GM15510 (cell line): ENCODE data around the gene PABPN1.

ENCODE experiments used
- POLR2A ChIP-seq: IDR thresholded peaks from 3 replicates; pipeline ENCODE4 v1.6.1; 2011; ENCODE audit warnings: borderline replicate concordance; ENCODE audit not compliant: insufficient read length; ENCODE audit errors: extremely low read depth

The PABPN1 gene

GRCh38 chr14:23345987-23346692 is 24.9 kb downstream of the PABPN1 start:
- TF ChIP-seq POLR2A: no peak

GRCh38 chr14:23346693-23347405 is 25.6 kb downstream of the PABPN1 start:
- TF ChIP-seq POLR2A: no peak

- no peak for TF ChIP-seq POLR2A
Observed at GRCh38 chr14:23347406-23348296, 26.4 kb downstream of the PABPN1 start.

- no peak for TF ChIP-seq POLR2A
Observed at GRCh38 chr14:23348297-23348655, 27.0 kb downstream of the PABPN1 start.

DNA sequence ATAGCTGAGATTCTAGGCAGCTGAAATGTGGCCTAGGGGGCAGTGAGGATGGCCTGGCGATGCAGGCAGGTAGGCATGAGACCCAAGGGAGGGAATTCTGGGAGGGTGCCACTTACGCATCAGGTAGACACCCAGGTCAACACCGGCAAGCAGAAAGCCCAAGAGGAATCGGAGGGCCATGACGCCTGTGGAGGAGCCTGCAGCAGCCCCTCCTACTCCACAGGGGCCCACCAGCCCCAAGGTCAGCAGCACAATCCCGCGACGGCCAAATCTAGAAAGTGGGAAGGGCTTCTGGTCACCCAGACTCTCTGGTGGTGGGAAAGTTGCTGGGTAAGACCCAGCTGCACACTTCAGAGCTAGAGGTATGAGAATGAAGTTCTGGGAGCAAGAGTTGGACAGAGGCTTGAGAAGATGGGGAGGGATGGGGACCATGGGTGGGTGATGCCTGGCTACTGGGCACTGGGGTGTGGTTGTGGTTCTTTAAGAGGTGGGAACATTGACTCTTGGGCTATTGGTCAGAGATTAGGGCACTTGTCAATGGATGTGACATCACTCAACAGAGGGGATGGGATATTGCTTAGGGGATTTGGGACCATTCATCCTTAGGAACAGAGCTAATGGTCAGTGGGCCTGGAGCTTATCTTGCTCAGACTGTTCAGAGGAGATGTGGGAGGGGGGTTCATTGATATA is 28.0 kb downstream of the PABPN1 start:
- no peak for TF ChIP-seq POLR2A

DNA sequence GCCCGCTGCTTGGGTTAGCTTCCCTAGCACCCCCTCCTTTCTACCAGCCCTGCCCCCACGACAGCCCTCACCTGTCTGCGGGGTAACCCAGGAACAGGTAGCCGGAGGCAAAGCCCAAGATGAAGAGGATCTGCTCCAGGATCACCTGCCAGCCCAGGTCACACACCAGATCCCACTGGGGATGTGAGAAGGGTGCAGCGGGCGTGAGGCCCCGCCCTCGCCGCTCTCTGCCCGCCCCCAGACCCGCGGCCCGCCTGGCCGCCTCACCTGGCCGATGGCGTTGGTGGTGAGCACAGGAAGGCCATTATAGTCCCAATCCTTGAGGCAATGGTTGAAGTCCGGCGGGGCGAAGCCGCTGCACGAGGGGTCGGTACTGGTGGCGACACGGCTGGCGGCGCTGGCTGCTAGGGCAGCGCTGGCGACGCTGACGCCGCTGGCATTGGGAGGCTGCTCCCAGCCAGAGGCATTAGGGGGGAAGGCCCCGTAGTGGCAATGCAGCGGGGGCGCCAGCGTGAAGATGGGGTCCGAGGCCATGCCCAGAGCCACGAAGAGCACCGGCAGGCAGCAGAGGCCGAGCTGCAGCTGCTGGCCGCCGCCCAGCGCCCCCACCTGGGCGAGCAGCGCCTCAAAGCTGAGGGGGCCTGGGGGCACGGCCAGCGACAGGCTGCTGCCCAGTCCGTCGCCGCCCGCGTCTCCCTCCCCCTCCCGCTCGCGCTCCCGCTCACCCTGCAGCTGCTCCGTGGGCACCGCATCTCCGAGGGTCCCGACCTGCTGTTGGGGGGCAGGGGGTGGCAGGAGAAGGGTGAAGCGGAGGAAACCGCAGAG is 30.6 kb downstream of the PABPN1 start:
- TF ChIP-seq POLR2A: no peak

DNA sequence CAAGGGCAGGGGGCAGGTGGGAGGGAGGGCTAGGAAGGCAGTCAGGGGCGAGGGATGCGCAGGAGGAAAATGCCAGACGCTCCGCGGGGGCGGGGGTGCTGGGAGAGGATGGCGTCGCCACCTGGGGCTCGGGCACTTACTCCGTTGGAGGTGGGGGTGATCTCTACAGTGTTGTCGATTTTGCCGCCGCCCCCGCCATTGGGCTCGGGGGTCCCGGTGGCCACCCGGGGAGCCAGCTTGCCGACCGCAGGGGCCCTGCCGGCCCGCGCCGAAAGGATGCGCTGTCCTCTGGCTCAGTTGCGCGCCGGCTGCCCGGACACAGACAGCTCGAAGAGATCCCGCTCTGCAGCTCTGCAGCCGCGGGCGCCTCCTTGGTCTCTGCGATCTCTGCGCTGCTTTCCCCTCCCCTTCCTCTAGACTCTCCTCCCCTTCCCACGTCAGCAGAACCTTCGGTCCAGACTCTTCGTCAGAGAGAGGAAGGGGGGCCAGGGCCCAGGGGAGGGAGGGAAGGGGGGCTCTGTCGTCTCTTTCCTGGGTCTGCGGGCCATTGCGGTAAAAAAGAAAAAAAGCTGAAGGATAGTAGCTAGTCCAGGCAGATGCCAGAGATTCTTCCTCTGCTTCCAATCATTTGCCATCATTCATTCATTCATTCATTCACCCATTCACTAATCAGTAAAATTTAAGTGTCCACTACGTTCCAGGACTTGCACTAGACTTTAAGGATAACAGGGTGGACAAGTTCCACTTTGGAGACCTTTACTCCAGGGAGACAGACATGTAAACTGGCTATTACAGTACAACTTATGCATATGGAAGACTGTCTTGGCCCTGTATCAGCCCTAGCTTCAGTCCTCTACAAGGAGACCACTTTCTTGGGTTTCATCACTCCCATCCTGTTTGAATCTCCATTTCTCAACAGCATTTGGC is 31.5 kb downstream of the PABPN1 start, which contains the start of gene SLC22A17:
Gene SLC22A17, minus strand, starts transcription at position 382 of the 927 bp plus-strand sequence.
- no peak for TF ChIP-seq POLR2A

DNA sequence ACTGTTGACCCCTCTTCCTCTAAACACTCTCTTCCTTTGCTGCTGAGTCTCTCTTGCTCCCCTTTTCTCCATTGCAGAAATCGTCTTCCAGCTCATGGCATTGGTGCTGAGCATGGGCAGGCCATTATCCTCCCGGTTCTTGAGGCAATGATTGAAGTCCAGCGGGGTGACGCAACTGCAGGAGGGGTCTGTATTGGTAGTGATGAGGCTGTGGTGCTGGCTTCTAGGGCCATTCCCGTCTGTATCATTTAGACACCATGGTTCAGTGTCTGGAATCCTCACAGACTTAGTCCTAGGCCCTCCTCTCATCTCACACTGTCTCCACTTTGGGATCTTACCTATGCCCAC is 32.1 kb downstream of the PABPN1 start:
- no peak for TF ChIP-seq POLR2A

DNA sequence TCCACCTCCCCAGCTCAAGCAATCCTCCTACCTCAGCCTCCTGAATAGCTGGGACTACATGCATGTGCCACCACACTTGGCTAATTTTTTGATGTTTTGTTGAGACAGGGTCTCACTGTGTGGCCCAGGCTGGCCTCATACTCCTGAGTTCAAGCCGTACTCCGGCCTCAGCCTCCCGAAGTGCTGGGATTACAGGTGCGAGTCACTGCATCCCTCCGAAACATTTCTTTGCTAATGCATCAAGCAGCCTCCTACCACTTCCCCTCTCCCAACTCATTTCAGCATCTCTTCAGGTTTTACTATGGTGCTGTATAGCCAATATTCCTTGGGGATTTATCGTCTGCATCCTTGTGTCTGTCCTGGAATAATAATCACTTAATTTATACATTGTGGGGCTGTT is 33.7 kb downstream of the PABPN1 start:
- no peak for TF ChIP-seq POLR2A

DNA sequence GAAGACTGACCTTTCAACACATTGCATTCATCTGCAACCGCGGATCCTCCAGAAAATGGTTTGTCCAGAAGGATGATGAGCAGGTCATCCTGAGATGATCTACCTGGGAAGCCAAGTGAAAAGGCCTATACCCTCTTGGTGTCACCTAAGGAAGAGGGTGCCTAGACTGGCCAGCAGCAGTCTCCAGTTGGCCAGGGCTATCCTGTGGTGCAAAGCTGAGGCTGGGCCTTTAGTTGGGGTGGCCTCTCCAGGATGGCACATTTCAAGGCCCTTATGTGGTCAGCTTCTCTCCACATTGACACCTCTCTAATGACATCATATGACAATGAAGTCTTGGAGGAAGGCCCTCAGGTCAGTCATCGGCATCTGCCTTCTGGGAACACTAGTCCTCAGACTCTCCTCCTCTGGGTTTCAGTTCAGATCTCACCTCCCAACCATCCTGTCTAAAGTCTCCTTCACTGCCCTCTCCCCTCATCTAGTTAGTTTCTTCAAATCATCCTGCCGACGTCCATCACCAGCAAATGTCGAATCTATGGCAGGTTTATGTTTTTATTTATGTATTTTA is 34.7 kb downstream of the PABPN1 start:
- no peak for TF ChIP-seq POLR2A

- no peak for TF ChIP-seq POLR2A
Observed at GRCh38 chr14:23356662-23357061, 35.4 kb downstream of the PABPN1 start.

DNA sequence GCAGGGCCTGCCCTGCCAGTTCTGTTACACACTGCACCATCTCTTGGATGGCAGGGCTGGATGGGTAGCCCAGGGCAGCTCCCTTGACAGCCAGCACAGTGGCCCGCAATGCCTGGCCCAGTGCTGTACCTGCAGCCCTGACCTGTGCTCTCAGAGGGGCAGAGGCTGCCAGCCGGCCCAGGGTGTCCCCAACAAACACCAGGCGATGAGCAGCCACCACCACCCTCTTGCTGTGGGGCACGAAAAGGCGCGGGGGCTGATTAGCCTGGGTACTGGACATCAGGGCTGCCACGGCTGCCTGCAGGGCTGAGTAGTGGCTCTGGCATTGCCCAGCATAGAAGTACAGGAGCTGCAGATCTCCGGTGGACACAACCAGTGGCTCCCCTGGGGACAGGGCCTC is 36.0 kb downstream of the PABPN1 start:
- TF ChIP-seq POLR2A: no peak

DNA sequence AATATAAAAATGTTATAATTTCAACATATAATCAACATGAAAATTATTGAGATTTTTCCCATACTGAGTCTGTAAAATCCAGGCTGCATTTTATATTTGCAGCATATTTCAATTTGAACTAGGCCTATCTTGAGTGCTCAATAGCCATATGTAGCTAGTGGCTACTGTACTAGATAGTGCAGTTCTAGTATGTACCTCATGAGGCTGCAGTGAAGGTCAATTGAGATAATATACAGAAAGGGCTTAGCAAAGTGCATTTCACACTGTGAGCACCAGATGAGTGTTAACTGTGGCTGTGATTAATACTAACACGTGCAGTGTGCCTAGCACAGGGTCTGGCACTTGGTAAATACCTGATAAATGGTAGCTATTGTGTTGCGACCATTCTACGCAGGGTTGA is 36.8 kb downstream of the PABPN1 start:
- TF ChIP-seq POLR2A: no peak
